ENCODE data around the gene TSHZ1.

DNA sequence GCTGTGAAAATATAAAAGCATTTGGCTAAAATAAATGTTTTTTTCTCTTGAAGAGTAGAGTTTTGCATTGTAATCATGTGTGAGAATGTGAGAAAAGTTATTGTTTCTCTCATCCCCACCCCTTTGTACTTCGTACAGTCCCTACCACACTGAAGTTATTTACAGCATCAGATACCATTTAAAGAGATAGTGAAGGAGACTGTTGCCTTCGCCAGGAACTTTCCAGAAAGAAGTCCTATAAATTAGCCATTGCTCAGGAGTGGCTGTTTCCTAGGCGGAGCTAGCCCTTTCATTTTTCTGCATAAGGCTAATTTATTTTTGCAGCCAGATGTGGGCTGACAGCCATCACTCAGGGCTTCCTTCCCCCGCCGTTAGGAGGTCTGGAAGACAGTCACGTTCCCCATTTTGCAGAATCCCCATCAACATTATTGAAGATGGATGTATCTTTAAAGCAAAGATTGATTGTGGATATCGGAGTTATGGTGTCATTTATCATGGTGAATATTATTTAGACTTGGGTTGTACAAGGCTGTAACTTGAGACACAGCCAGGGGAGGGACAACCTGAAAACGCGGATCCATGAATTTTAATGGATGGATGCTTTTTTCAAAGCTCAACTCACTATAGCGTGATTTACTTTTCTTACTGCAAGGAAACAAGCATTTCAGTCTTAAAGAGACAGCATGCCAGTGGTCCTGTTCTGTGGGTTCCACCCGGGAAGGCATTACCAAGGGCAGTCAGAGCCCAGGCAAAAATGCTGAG lies 17.1 kb downstream of the TSHZ1 start:
- TF ChIP-seq, protein P1, sequence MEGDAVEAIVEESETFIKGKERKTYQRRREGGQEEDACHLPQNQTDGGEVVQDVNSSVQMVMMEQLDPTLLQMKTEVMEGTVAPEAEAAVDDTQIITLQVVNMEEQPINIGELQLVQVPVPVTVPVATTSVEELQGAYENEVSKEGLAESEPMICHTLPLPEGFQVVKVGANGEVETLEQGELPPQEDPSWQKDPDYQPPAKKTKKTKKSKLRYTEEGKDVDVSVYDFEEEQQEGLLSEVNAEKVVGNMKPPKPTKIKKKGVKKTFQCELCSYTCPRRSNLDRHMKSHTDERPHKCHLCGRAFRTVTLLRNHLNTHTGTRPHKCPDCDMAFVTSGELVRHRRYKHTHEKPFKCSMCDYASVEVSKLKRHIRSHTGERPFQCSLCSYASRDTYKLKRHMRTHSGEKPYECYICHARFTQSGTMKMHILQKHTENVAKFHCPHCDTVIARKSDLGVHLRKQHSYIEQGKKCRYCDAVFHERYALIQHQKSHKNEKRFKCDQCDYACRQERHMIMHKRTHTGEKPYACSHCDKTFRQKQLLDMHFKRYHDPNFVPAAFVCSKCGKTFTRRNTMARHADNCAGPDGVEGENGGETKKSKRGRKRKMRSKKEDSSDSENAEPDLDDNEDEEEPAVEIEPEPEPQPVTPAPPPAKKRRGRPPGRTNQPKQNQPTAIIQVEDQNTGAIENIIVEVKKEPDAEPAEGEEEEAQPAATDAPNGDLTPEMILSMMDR (IDR thresholded peaks at IDR 0.05): no peak
- no peak for TF ChIP-seq POLR2A (IDR thresholded peaks at IDR 0.05)
